Measurements from ENCODE around the gene CUBN.

The CUBN gene

GRCh38 chr10:16913266-16913665 is 216.3 kb downstream of the CUBN start:
- no peaks in the 10 kb centered on the region for H3K4me1 ChIP-seq (ENCODE audit: insufficient read depth, low read length)
- no peaks in the 10 kb centered on the region for H3K36me3 ChIP-seq (ENCODE audit: insufficient read depth, low read length)
- no peak overlapping the region for H3K9ac ChIP-seq (ENCODE audit: low read depth, low read length)
- H3K9me3 ChIP-seq (ENCODE audit: control insufficient read depth, insufficient read depth, low read length): no peaks in the 10 kb centered on the region

DNA sequence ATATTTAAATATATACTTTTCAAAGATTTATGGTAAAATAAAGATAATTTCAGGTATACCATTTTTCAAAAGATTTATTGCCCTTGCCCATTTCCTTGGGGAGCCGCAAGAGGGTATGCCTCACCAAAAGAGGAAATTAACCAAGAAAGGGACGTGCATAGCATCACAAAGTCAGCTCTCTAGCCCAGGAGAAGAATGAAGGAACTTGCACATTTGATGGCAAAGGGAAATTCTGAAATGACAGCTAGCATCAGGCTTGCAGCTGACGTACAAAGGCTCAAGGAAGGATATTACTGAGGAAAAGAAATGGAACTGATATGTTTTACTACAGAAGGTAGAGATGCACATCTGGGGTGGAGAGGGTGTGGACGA is 218.8 kb downstream of the CUBN start:
- no peak overlapping the region for H3K9ac ChIP-seq (ENCODE audit: low read depth, low read length)
- no peaks in the 10 kb centered on the region for H3K36me3 ChIP-seq (ENCODE audit: insufficient read depth, low read length)
- no peaks in the 10 kb centered on the region for H3K9me3 ChIP-seq (ENCODE audit: control insufficient read depth, insufficient read depth, low read length)
- H3K4me1 ChIP-seq (ENCODE audit: insufficient read depth, low read length): no peaks in the 10 kb centered on the region

GRCh38 chr10:16909961-16910792 is 219.4 kb downstream of the CUBN start:
- H3K9ac ChIP-seq (ENCODE audit: low read depth, low read length): no peak overlapping the region
- H3K36me3 ChIP-seq (ENCODE audit: insufficient read depth, low read length): no peaks in the 10 kb centered on the region
- H3K9me3 ChIP-seq (ENCODE audit: control insufficient read depth, insufficient read depth, low read length): no peaks in the 10 kb centered on the region
- no peaks in the 10 kb centered on the region for H3K4me1 ChIP-seq (ENCODE audit: insufficient read depth, low read length)

DNA sequence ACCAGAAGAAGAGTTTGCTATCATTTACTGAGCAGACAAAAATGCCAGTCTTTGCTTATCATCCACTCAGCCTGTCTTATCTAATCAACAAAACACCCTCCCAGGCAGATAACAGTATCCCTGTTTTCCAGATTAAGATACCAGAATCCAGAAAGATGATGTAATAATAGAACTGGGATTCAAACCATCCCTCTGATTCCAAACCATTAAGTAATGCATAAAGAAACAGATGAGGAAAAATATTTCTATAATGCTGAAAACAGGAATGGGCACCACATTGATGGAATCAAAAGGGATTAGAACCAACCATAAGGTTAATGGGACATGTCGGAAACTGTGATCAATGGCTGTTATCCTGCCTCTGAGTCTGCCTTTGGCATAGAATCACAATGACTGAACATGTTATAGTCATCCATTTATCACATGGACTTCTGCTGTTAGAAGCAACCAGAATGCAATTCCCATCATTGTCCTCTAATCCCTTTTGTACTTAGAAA is 220.3 kb downstream of the CUBN start:
- Histone ChIP-seq H3K9me3 (ENCODE audit: control insufficient read depth, insufficient read depth, low read length) (no peaks in the 10 kb centered on the region), H3K36me3 (ENCODE audit: insufficient read depth, low read length) (no peaks in the 10 kb centered on the region), H3K9ac (ENCODE audit: low read depth, low read length) (no peak overlapping the region), H3K4me1 (ENCODE audit: insufficient read depth, low read length) (no peaks in the 10 kb centered on the region)

GRCh38 chr10:16907687-16908086 is 221.9 kb downstream of the CUBN start:
- Histone ChIP-seq H3K9me3 (ENCODE audit: control insufficient read depth, insufficient read depth, low read length) (no peaks in the 10 kb centered on the region), H3K4me1 (ENCODE audit: insufficient read depth, low read length) (0 out of 2 replicates have a peak, but pooled peaks cover under 1% of the 10 kb centered on the region), H3K9ac (ENCODE audit: low read depth, low read length) (no peak overlapping the region), H3K36me3 (ENCODE audit: insufficient read depth, low read length) (no peaks in the 10 kb centered on the region)

GRCh38 chr10:16905320-16905719 is 224.3 kb downstream of the CUBN start:
- Histone ChIP-seq H3K9ac (ENCODE audit: low read depth, low read length) (no peak overlapping the region), H3K4me1 (ENCODE audit: insufficient read depth, low read length) (peaks cover 7% of the 10 kb centered on the region), H3K9me3 (ENCODE audit: control insufficient read depth, insufficient read depth, low read length) (no peaks in the 10 kb centered on the region), H3K36me3 (ENCODE audit: insufficient read depth, low read length) (no peaks in the 10 kb centered on the region)

- Histone ChIP-seq H3K36me3 (ENCODE audit: insufficient read depth, low read length) (no peaks in the 10 kb centered on the region), H3K9ac (ENCODE audit: low read depth, low read length) (no peak overlapping the region), H3K4me1 (ENCODE audit: insufficient read depth, low read length) (peaks cover 13% of the 10 kb centered on the region), H3K9me3 (ENCODE audit: control insufficient read depth, insufficient read depth, low read length) (no peaks in the 10 kb centered on the region)
Observed at GRCh38 chr10:16904639-16905061, 225.0 kb downstream of the CUBN start.

- no peak overlapping the region for H3K9ac ChIP-seq (ENCODE audit: low read depth, low read length)
- no peaks in the 10 kb centered on the region for H3K36me3 ChIP-seq (ENCODE audit: insufficient read depth, low read length)
- no peaks in the 10 kb centered on the region for H3K9me3 ChIP-seq (ENCODE audit: control insufficient read depth, insufficient read depth, low read length)
- H3K4me1 ChIP-seq (ENCODE audit: insufficient read depth, low read length): peaks cover 14% of the 10 kb centered on the region
Observed at GRCh38 chr10:16904049-16904448, 225.6 kb downstream of the CUBN start.

GRCh38 chr10:16902606-16903005 is 227.0 kb downstream of the CUBN start:
- Histone ChIP-seq H3K9ac (ENCODE audit: low read depth, low read length) (no peak overlapping the region), H3K9me3 (ENCODE audit: control insufficient read depth, insufficient read depth, low read length) (no peaks in the 10 kb centered on the region), H3K36me3 (ENCODE audit: insufficient read depth, low read length) (no peaks in the 10 kb centered on the region), H3K4me1 (ENCODE audit: insufficient read depth, low read length) (peaks cover 14% of the 10 kb centered on the region)

GRCh38 chr10:16901106-16901505 is 228.5 kb downstream of the CUBN start:
- Histone ChIP-seq H3K36me3 (ENCODE audit: insufficient read depth, low read length) (no peaks in the 10 kb centered on the region), H3K9me3 (ENCODE audit: control insufficient read depth, insufficient read depth, low read length) (no peaks in the 10 kb centered on the region), H3K4me1 (ENCODE audit: insufficient read depth, low read length) (peaks cover 14% of the 10 kb centered on the region), H3K9ac (ENCODE audit: low read depth, low read length) (no peak overlapping the region)

DNA sequence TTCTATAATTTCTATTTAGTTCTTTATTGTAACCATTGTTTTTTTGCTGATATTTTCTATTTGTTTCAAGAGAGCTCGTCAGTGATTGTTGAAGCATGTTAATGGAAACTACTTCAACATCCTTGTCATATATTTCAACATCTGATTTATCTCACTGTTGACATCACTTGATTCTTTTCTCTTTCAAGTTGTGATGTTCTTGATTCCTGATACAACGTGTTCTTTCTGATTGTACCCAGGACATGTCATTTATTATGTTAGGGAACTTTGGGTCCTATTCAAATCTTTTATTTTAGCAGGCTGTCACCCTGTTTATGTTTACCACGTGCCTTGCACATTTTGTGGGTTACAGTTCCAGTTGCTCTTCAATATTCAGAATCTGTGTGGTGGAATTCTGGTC is 232.6 kb downstream of the CUBN start:
- no peak overlapping the region for H3K9ac ChIP-seq (ENCODE audit: low read depth, low read length)
- H3K4me1 ChIP-seq (ENCODE audit: insufficient read depth, low read length): peaks cover 11% of the 10 kb centered on the region
- H3K36me3 ChIP-seq (ENCODE audit: insufficient read depth, low read length): no peaks in the 10 kb centered on the region
- H3K9me3 ChIP-seq (ENCODE audit: control insufficient read depth, insufficient read depth, low read length): no peaks in the 10 kb centered on the region

GRCh38 chr10:16894821-16895220 is 234.8 kb downstream of the CUBN start:
- Histone ChIP-seq H3K4me1 (ENCODE audit: insufficient read depth, low read length) (peaks cover 8% of the 10 kb centered on the region), H3K9me3 (ENCODE audit: control insufficient read depth, insufficient read depth, low read length) (no peaks in the 10 kb centered on the region), H3K9ac (ENCODE audit: low read depth, low read length) (no peak overlapping the region), H3K36me3 (ENCODE audit: insufficient read depth, low read length) (no peaks in the 10 kb centered on the region)

DNA sequence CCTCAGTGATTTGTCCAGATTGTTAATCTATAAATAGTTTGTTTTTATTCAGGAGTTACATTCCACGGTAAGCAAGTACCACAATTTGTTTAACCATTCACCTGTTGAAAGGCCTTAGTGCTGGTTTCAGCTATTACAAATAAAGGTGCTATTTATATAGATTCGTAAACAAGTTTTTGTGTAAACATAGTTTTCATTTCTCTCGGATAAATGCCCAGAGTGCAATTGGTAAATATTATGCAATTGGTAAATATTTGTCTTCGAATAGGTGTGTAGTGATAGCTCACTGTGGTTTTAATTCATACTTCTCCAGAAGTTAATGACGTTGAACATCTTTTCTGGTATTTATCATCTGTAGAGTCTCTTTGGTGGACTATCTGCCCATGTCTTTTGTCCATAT is 235.9 kb downstream of the CUBN start:
- no peaks in the 10 kb centered on the region for H3K36me3 ChIP-seq (ENCODE audit: insufficient read depth, low read length)
- no peaks in the 10 kb centered on the region for H3K9me3 ChIP-seq (ENCODE audit: control insufficient read depth, insufficient read depth, low read length)
- 0 out of 2 replicates have a peak, but pooled peaks cover 5% of the 10 kb centered on the region for H3K4me1 ChIP-seq (ENCODE audit: insufficient read depth, low read length)
- H3K9ac ChIP-seq (ENCODE audit: low read depth, low read length): no peak overlapping the region

DNA sequence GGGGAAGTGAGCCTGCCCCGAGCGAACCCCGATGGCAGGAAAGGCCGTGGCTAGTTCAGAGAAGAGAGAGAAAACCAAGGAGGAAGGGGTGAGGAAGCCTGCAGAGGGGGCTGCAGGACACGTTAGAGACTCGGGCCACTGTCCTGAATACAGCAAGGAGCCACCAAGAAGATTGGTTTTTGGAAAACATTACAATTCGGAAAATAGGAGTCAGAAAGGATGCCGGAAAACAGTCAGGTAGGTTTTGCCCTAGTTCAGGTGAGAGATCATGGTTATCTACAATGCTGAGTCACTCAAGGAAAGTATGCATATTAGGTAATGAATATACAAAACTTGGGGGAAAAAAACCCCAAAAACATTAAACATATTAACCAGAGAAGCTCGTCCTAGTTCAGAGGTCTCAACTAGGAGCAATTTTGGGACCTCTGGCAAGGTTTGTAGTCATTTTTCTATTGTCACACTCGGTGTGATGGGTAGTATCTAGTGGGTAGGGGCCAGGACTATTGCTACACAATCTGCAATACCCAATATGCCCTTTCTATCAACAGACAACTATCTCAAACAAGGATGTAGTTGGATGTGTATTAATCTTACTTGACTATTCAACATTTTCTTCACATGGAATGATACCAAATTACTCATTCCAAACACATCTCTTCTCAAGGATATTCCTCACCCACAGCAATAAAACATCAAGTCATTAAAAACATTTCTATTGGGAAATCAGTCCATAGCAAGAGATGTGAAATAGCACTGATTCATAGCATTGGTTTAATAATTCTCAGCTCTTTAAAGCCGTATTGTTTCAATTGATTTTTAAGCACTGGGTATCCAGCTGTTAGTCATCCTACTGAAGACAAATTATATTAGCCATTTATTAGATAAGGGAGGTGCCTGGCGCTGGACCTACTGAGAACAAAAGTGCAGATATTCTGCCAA is 238.0 kb downstream of the CUBN start:
- Histone ChIP-seq H3K9ac (ENCODE audit: low read depth, low read length) (peak overlapping the region; percentile 40), H3K9me3 (ENCODE audit: control insufficient read depth, insufficient read depth, low read length) (no peaks in the 10 kb centered on the region), H3K36me3 (ENCODE audit: insufficient read depth, low read length) (no peaks in the 10 kb centered on the region), H3K4me1 (ENCODE audit: insufficient read depth, low read length) (0 out of 2 replicates have a peak, but pooled peaks cover 5% of the 10 kb centered on the region)

Data from ES-I3 (cell line).